ENCODE data around the gene SLC10A7. TPM values are rescaled to one million over a fixed set of nuclear protein-coding genes. Genes with fewer than 3 reads are reported as not detected.

The SLC10A7 gene
- total RNA-seq, 2 donors from 2014 or later, result 14.3 to 16.8 TPM

Small RNAs within 50 kb of the gene (microRNA-seq; reads per million reads assigned to microRNA genes)
- 0 reads per million in 2 donors for gene MIR7849 (ENCODE audit: borderline microRNAs expressed in 2 of 2)

Other genes starting within 250 kb of the SLC10A7 start
- gene POU4F2, start 117.0 kb upstream of the SLC10A7 start, total RNA-seq, result not detected